ENCODE data around the gene APRT.
"Not testable (repeated sequence)": the region's sequence is repeated elsewhere in the genome, so short reads cannot be mapped to it uniquely, and the experiment has no call there.

APRT gene

GRCh38 chr16:88823646-88824045, 11.9 kb upstream of the APRT start:
- H3K9me3 Mint-ChIP-seq; intact Hi-C loops (cut with micrococcal nuclease); H3K4me1 Mint-ChIP-seq (ENCODE audit: low read depth); H3K4me3 Mint-ChIP-seq; H3K27me3 Mint-ChIP-seq; H3K27ac Mint-ChIP-seq: not testable (repeated sequence)
- H3K36me3 Mint-ChIP-seq (ENCODE audit: low read depth), result peaks cover 94% of the 10 kb centered on the region

GRCh38 chr16:88822281-88823040, 10.7 kb upstream of the APRT start:
- Mint-ChIP-seq H3K27me3 (no peaks in the 10 kb centered on the region), H3K36me3 (ENCODE audit: low read depth) (peaks cover 95% of the 10 kb centered on the region), H3K4me1 (ENCODE audit: low read depth) (peaks cover 5% of the 10 kb centered on the region), H3K4me3 (no peak overlapping the region), H3K9me3 (no peaks in the 10 kb centered on the region), H3K27ac (no peak overlapping the region)
- intact Hi-C loops (cut with micrococcal nuclease), result no loop called here

GRCh38 chr16:88821168-88821850, 9.6 kb upstream of the APRT start:
- peaks cover 95% of the 10 kb centered on the region for H3K36me3 Mint-ChIP-seq (ENCODE audit: low read depth)

GRCh38 chr16:88820385-88821025, 8.8 kb upstream of the APRT start:
- intact Hi-C loops (cut with micrococcal nuclease), result no loop called here
- Mint-ChIP-seq H3K4me3 (no peak overlapping the region), H3K27me3 (no peaks in the 10 kb centered on the region), H3K9me3 (no peaks in the 10 kb centered on the region), H3K4me1 (ENCODE audit: low read depth) (peaks cover 8% of the 10 kb centered on the region), H3K27ac (no peak overlapping the region), H3K36me3 (ENCODE audit: low read depth) (peaks cover 88% of the 10 kb centered on the region)

More at GRCh38 chr16:88821168-88821850, 9.6 kb upstream of the APRT start:
- no peaks in the 10 kb centered on the region for H3K9me3 Mint-ChIP-seq
- H3K4me1 Mint-ChIP-seq (ENCODE audit: low read depth), result peaks cover 5% of the 10 kb centered on the region
- no peaks in the 10 kb centered on the region for H3K27me3 Mint-ChIP-seq
- intact Hi-C loops (cut with micrococcal nuclease), result no loop called here
- H3K4me3 Mint-ChIP-seq, result no peak overlapping the region
- no peak overlapping the region for H3K27ac Mint-ChIP-seq

- Mint-ChIP-seq H3K27me3 (no peaks in the 10 kb centered on the region), H3K4me3 (no peak overlapping the region), H3K4me1 (ENCODE audit: low read depth) (peaks cover 10% of the 10 kb centered on the region), H3K9me3 (no peaks in the 10 kb centered on the region), H3K36me3 (ENCODE audit: low read depth) (peaks cover 74% of the 10 kb centered on the region), H3K27ac (no peak overlapping the region)
- intact Hi-C loops (cut with micrococcal nuclease), result no loop called here
These were observed 7.4 kb upstream of the APRT start for GRCh38 chr16:88819126-88819525.

- H3K4me3 Mint-ChIP-seq, result no peak overlapping the region
- H3K9me3 Mint-ChIP-seq, result no peaks in the 10 kb centered on the region
- H3K27ac Mint-ChIP-seq, result no peak overlapping the region
- H3K4me1 Mint-ChIP-seq (ENCODE audit: low read depth), result peaks cover 10% of the 10 kb centered on the region
- no peaks in the 10 kb centered on the region for H3K27me3 Mint-ChIP-seq
- peaks cover 69% of the 10 kb centered on the region for H3K36me3 Mint-ChIP-seq (ENCODE audit: low read depth)
- intact Hi-C loops (cut with micrococcal nuclease), result no loop called here
These were observed 6.8 kb upstream of the APRT start for GRCh38 chr16:88818575-88818874.

- Mint-ChIP-seq H3K27ac (no peak overlapping the region), H3K27me3 (no peaks in the 10 kb centered on the region), H3K4me1 (ENCODE audit: low read depth) (peaks cover 10% of the 10 kb centered on the region), H3K36me3 (ENCODE audit: low read depth) (peaks cover 65% of the 10 kb centered on the region), H3K9me3 (no peaks in the 10 kb centered on the region), H3K4me3 (no peak overlapping the region)
- intact Hi-C loops (cut with micrococcal nuclease), result no loop called here
These were observed 6.3 kb upstream of the APRT start for GRCh38 chr16:88817785-88818574.

- Mint-ChIP-seq H3K36me3 (ENCODE audit: low read depth) (peaks cover 55% of the 10 kb centered on the region), H3K27ac (no peak overlapping the region), H3K4me3 (no peak overlapping the region), H3K4me1 (ENCODE audit: low read depth) (peaks cover 13% of the 10 kb centered on the region), H3K9me3 (no peaks in the 10 kb centered on the region), H3K27me3 (no peaks in the 10 kb centered on the region)
- intact Hi-C loops (cut with micrococcal nuclease), result no loop called here
These were observed 5.2 kb upstream of the APRT start for GRCh38 chr16:88816736-88817535.

- Mint-ChIP-seq H3K27ac (no peak overlapping the region), H3K9me3 (no peaks in the 10 kb centered on the region), H3K4me3 (no peak overlapping the region), H3K27me3 (no peaks in the 10 kb centered on the region), H3K4me1 (ENCODE audit: low read depth) (peaks cover 17% of the 10 kb centered on the region), H3K36me3 (ENCODE audit: low read depth) (peaks cover 55% of the 10 kb centered on the region)
- intact Hi-C loops (cut with micrococcal nuclease), result no loop called here
These were observed 4.3 kb upstream of the APRT start for GRCh38 chr16:88815901-88816589.

GRCh38 chr16:88815227-88815626, 3.5 kb upstream of the APRT start:
- Mint-ChIP-seq H3K4me3 (no peak overlapping the region), H3K36me3 (ENCODE audit: low read depth) (peaks cover 55% of the 10 kb centered on the region), H3K27ac (no peak overlapping the region), H3K4me1 (ENCODE audit: low read depth) (peaks cover 25% of the 10 kb centered on the region), H3K9me3 (no peaks in the 10 kb centered on the region), H3K27me3 (no peaks in the 10 kb centered on the region)
- intact Hi-C loops (cut with micrococcal nuclease), result no loop called here

- peaks cover 36% of the 10 kb centered on the region for H3K4me1 Mint-ChIP-seq (ENCODE audit: low read depth)
- H3K27me3 Mint-ChIP-seq, result no peaks in the 10 kb centered on the region
- intact Hi-C loops (cut with micrococcal nuclease), result loop anchor here (5.0 kb wide), 3 partner anchors 123 to 403 kb away; partner anchors contain the start of gene ZNF778
- H3K4me3 Mint-ChIP-seq, result no peak overlapping the region
- H3K36me3 Mint-ChIP-seq (ENCODE audit: low read depth), result peaks cover 57% of the 10 kb centered on the region
- no peaks in the 10 kb centered on the region for H3K9me3 Mint-ChIP-seq
- H3K27ac Mint-ChIP-seq, result no peak overlapping the region
These were observed 2.4 kb upstream of the APRT start for GRCh38 chr16:88814144-88814502.

GRCh38 chr16:88813269-88814143, 1.8 kb upstream of the APRT start:
- peak overlapping the region; percentile 88 for H3K27ac Mint-ChIP-seq
- H3K9me3 Mint-ChIP-seq, result no peaks in the 10 kb centered on the region
- intact Hi-C loops (cut with micrococcal nuclease), result loop anchor here (2.0 to 5.0 kb wide), 4 partner anchors 43 to 404 kb away; partner anchors contain the start of genes GALNS, TRAPPC2L and ZNF778
- peaks cover 40% of the 10 kb centered on the region for H3K4me1 Mint-ChIP-seq (ENCODE audit: low read depth)
- no peaks in the 10 kb centered on the region for H3K27me3 Mint-ChIP-seq
- H3K4me3 Mint-ChIP-seq, result peak overlapping the region; percentile 80
- H3K36me3 Mint-ChIP-seq (ENCODE audit: low read depth), result peaks cover 57% of the 10 kb centered on the region
